Tibial nerve (tissue), 3 donors: ENCODE measurements around the gene RNF225.

Source experiments
- CTCF ChIP-seq, 5 experiments: fragments of 200-600 bp in 3 of 5; fragments of 450-650 bp in 2 of 5; sonication (generic) in 3 of 5; IDR thresholded peaks; one replicate each; pipeline ENCODE4 v1.5.1; 2016 to 2019; ENCODE audit warnings: antibody characterized with exemption in 5 of 5, mild to moderate bottlenecking in 3 of 5, moderate library complexity in 2 of 5
- POLR2A ChIP-seq, 2 donors: fragments of 450-650 bp; IDR thresholded peaks; one replicate each; pipeline ENCODE4 v1.6.1; 2017; ENCODE audit warnings: antibody characterized with exemption in 2 of 2, mild to moderate bottlenecking in 2 of 2, moderate library complexity in 2 of 2

GRCh38 chr19:58382997-58383603 is 12.4 kb upstream of the RNF225 start:
- no peak for TF ChIP-seq CTCF (IDR thresholded peaks at IDR 0.05)
- no peak for TF ChIP-seq POLR2A (IDR thresholded peaks at IDR 0.05)
